Spleen (tissue), 11 donors: ENCODE data around the gene ZNF775. TPM values are rescaled to one million over a fixed set of nuclear protein-coding genes. Genes with fewer than 3 reads are reported as not detected.

Source experiments
- DNase-seq: peaks from one replicate; pipeline ENCODE4 v3.0.0-alpha.2; 2020
- H3K27ac ChIP-seq, 8 donors: fragments of 200-600 bp; sonication (generic) in 7 of 8; 1 replicate in 4 of 8; 2 replicates in 4 of 8; pipeline versions ENCODE4 v1.5.0 to v1.8.0; 2016 to 2021; ENCODE audit warnings: inconsistent platforms in 4 of 8, mild to moderate bottlenecking in 4 of 8, moderate library complexity in 1 of 8
- H3K27me3 ChIP-seq, 7 donors: fragments of 200-600 bp; sonication (generic) in 6 of 7; replicated peaks in 1 of 7; 1 replicate in 4 of 7; 2 replicates in 3 of 7; pipeline versions ENCODE4 v1.5.0 to v1.8.0; 2016 to 2021; ENCODE audit warnings: inconsistent platforms in 3 of 7, mild to moderate bottlenecking in 1 of 7
- H3K36me3 ChIP-seq, 6 donors: fragments of 200-600 bp; sonication (generic) in 5 of 6; 1 replicate in 4 of 6; 2 replicates in 2 of 6; pipeline versions ENCODE4 v1.5.0 to v1.8.0; 2016 to 2021; ENCODE audit warnings: inconsistent platforms in 2 of 6
- H3K4me1 ChIP-seq, 6 donors: fragments of 200-600 bp; sonication (generic) in 5 of 6; 1 replicate in 3 of 6; 2 replicates in 3 of 6; pipeline versions ENCODE4 v1.5.0 to v1.8.0; 2016 to 2021; ENCODE audit warnings: inconsistent platforms in 3 of 6
- H3K4me3 ChIP-seq, 8 donors: fragments of 200-600 bp; sonication (generic) in 7 of 8; 1 replicate in 4 of 8; 2 replicates in 4 of 8; pipeline versions ENCODE4 v1.5.0 to v1.8.0; 2016 to 2021; ENCODE audit warnings: inconsistent platforms in 4 of 8, mild to moderate bottlenecking in 4 of 8, moderate library complexity in 2 of 8
- H3K9me3 ChIP-seq, 8 donors: fragments of 200-600 bp; sonication (generic) in 7 of 8; 1 replicate in 4 of 8; 2 replicates in 4 of 8; pipeline versions ENCODE4 v1.5.0 to v1.8.0; 2016 to 2021; ENCODE audit warnings: inconsistent platforms in 4 of 8
- CTCF ChIP-seq, 11 experiments: fragments of 200-600 bp in 7 of 11; fragments of 450-650 bp in 4 of 11; sonication (generic) in 4 of 11; IDR thresholded peaks in 8 of 11; conservative IDR thresholded peaks in 3 of 11; 1 replicate in 7 of 11; 2 replicates in 4 of 11; pipeline versions ENCODE4 v1.4.0 to v1.8.0; 2016 to 2021; ENCODE audit warnings: antibody characterized with exemption in 11 of 11, inconsistent platforms in 4 of 11, mild to moderate bottlenecking in 1 of 11
- POLR2A ChIP-seq, 3 donors: fragments of 450-650 bp; IDR thresholded peaks; one replicate each; pipeline ENCODE4 v1.5.1; 2017; ENCODE audit warnings: antibody characterized with exemption in 3 of 3, mild to moderate bottlenecking in 1 of 3
- POLR2AphosphoS5 ChIP-seq, 3 donors: sonication (generic); formaldehyde crosslinking; IDR thresholded peaks; one replicate each; pipeline ENCODE4 v1.5.1; 2017; ENCODE audit warnings: antibody characterized with exemption in 3 of 3
- WGBS, 5 donors: extraction: QIAGEN DNeasy Blood & Tissue Kit in 3 of 5; methylation state at CpG; one replicate each; pipeline versions ENCODE4 v1.1.5 to v1.1.7; 2013 to 2018; 5-methylcytosine and 5-hydroxymethylcytosine counted together
- intact Hi-C: fragments of 100-400 bp; cut with DNase I; formaldehyde crosslinking; loops from one replicate; pipeline ENCODE4 v1.15.0; 2023; ENCODE audit warnings: low total_unique reads
- polyA plus RNA-seq, 3 donors: library from polyadenylated mRNA; stranded (reverse); fragments of 200-250 nt; gene quantifications; one replicate each; pipeline ENCODE4 v1.2.1, GENCODE V29; 2013
- total RNA-seq, 7 donors: library from RNA; depleted of rRNA in 3 of 7; stranded (reverse); fragments of >200 nt in 3 of 7; fragmentation: NEBNext Ultra II Directional in 4 of 7; extraction: Animal tissue kit (Norgen Biotek cat#: 25700) in 4 of 7; gene quantifications; one replicate each; pipeline versions ENCODE4 v1.1.0 to v1.2.1, GENCODE V29; 2016 to 2021
- donor health status: healthy with polysubstance abuse.
- donor health status: DM: no; HTN: no; CAD: no; lungs with moderate emphysema.
- donor health status: DM: no; HTN: no; CAD: no.
- donor health status: Bipolar disorder and iron deficiency.
- donor health status: healthy.
- donor health status: DM: no; HTN: no; CAD: no.
- donor health status: DM: yes; HTN: yes; CAD: no.

Gene ZNF775
- total and polyA plus RNA-seq, 10 donors = 2.0 to 5.7 (median 4.2) TPM

- TF ChIP-seq POLR2AphosphoS5 (IDR thresholded peaks at IDR 0.05) (no peak), CTCF (IDR thresholded peaks at IDR 0.05 in 8 of 11, conservative IDR thresholded peaks at IDR 0.05 in 3 of 11) (no peak), POLR2A (IDR thresholded peaks at IDR 0.05) (no peak)
- no peak overlapping the region for H3K4me3 ChIP-seq
- DNase-seq = no peak
- no peaks in the 10 kb centered on the region for H3K9me3 ChIP-seq
- intact Hi-C loops = no loop called here
- WGBS, 5 donors = 84 to 95% (median 92%) methylated on average over 4 of the region's 4 CpGs
- H3K27ac ChIP-seq = peak overlapping the region in 3 of 8 donors; percentile 11 to 58 (median 43)
- H3K27me3 ChIP-seq = no peaks in the 10 kb centered on the region
- H3K36me3 ChIP-seq = no peaks in the 10 kb centered on the region
- peaks cover 0 to 59% (median 25%) of the 10 kb centered on the region in 6 donors for H3K4me1 ChIP-seq
These were observed 20.7 kb upstream of the ZNF775 start for GRCh38 chr7:150358433-150358832.

- no peaks in the 10 kb centered on the region for H3K9me3 ChIP-seq
- WGBS, 5 donors = 75 to 84% (median 80%) methylated on average over 4 of the region's 4 CpGs
- DNase-seq = no peak
These were observed 20.0 kb upstream of the ZNF775 start for GRCh38 chr7:150358988-150359621.

DNA sequence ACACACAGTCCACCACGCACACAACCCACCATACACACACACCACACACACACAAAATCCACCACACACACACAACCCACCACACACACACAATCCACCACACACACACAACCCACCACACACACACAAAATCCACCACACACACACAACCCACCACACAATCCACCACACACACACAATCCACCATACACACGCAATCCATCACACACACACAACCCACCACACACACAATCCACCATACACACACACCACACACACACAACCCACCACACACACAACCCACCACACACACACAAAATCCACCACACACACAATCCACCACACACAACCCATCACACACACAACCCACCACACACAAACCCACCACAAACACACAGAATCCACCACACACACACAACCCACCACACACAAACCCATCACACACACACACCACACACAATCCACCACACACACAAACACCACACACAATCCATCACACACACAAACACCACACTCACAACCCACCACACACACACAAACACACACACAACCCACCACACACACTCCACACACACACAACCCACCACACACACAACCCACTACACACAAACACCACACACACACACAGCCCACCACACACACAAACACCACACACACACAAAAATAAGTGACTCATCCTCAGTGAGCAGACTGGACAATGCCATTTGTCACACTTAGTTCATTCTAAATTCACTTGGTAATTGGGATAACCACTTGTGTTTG is 19.3 kb upstream of the ZNF775 start:
- peaks cover 9 to 73% (median 37%) of the 10 kb centered on the region in 6 donors for H3K4me1 ChIP-seq
- TF ChIP-seq POLR2AphosphoS5 (IDR thresholded peaks at IDR 0.05) (no peak), CTCF (IDR thresholded peaks at IDR 0.05 in 8 of 11, conservative IDR thresholded peaks at IDR 0.05 in 3 of 11) (no peak), POLR2A (IDR thresholded peaks at IDR 0.05) (no peak)
- intact Hi-C loops = no loop called here
- no peaks in the 10 kb centered on the region for H3K9me3 ChIP-seq
- no peaks in the 10 kb centered on the region for H3K27me3 ChIP-seq
- 89 to 99% (median 98%) methylated on average over 2 of the region's 2 CpGs for WGBS, 5 donors
- H3K36me3 ChIP-seq = no peaks in the 10 kb centered on the region
- peak overlapping the region in 1 of 8 donors; percentile 33 for H3K27ac ChIP-seq
- no peak for DNase-seq
- no peak overlapping the region for H3K4me3 ChIP-seq

More at GRCh38 chr7:150358988-150359621, 20.0 kb upstream of the ZNF775 start:
- Histone ChIP-seq H3K27ac (peak overlapping the region in 3 of 8 donors; percentile 33 to 58 (median 43)), H3K27me3 (no peaks in the 10 kb centered on the region), H3K4me1 (peaks cover 6 to 66% (median 31%) of the 10 kb centered on the region in 6 donors), H3K4me3 (no peak overlapping the region), H3K36me3 (no peaks in the 10 kb centered on the region)
- intact Hi-C loops = no loop called here
- TF ChIP-seq CTCF (IDR thresholded peaks at IDR 0.05 in 8 of 11, conservative IDR thresholded peaks at IDR 0.05 in 3 of 11) (no peak), POLR2A (IDR thresholded peaks at IDR 0.05) (no peak), POLR2AphosphoS5 (IDR thresholded peaks at IDR 0.05) (no peak)
